ENCODE results near the gene B3GALNT2.

B3GALNT2 gene

GRCh38 chr1:235504122-235504493 is at the start of gene B3GALNT2:
Gene B3GALNT2 (minus strand): TSS chr1:235504452. CDS start chr1:235504252, 200 bp downstream.
- peak within 1 kb of the TSS; percentile 90 for H3K4me2 ChIP-seq (ENCODE audit: low read depth, low read length, poor library complexity, severe bottlenecking)
- no peaks in the 10 kb centered on the region for H4K20me1 ChIP-seq (ENCODE audit: low read depth, low read length)
- TF ChIP-seq CTCF (IDR thresholded peaks at IDR 0.05; ENCODE audit: insufficient read depth, low read length, poor library complexity, severe bottlenecking) (no peak), EZH2phosphoT487 (conservative IDR thresholded peaks at IDR 0.05; ENCODE audit: low read length) (no peak)
- H3K9ac ChIP-seq (ENCODE audit: low read length), result peak within 1 kb of the TSS; percentile 78
- no peaks in the 10 kb centered on the region for H3K27me3 ChIP-seq (ENCODE audit: low read length)
- no peaks in the 10 kb centered on the region for H3K79me2 ChIP-seq (ENCODE audit: insufficient read depth, low read length)
- H3K4me3 ChIP-seq (ENCODE audit: insufficient read depth, low read length, poor library complexity, severe bottlenecking), result peak within 1 kb of the TSS; percentile 71
- no peaks in the 10 kb centered on the region for H3K36me3 ChIP-seq (ENCODE audit: low read length)
- H3F3A ChIP-seq (ENCODE audit: insufficient read depth), result peaks cover 9% of the 10 kb centered on the region; the same call in 1 of the 2 replicates
- H2AFZ ChIP-seq (ENCODE audit: low read depth, low read length, severe bottlenecking), result peak within 1 kb of the TSS; percentile 92
- no peaks in the 10 kb centered on the region for H3K9me3 ChIP-seq (ENCODE audit: insufficient read depth, low read length)
- no peaks in the 10 kb centered on the region for H3K9me2 ChIP-seq (replicated peaks; ENCODE audit: insufficient read depth, low read length)
- H3K27ac ChIP-seq (ENCODE audit: low read depth, low read length), result peak within 1 kb of the TSS; percentile 44

GRCh38 chr1:235553112-235553551 is 48.9 kb upstream of the B3GALNT2 start:
- Histone ChIP-seq H3F3A (ENCODE audit: insufficient read depth) (no peaks in the 10 kb centered on the region), H3K36me3 (ENCODE audit: low read length) (no peaks in the 10 kb centered on the region), H4K20me1 (ENCODE audit: low read depth, low read length) (no peaks in the 10 kb centered on the region), H3K9me2 (replicated peaks; ENCODE audit: insufficient read depth, low read length) (no peaks in the 10 kb centered on the region), H3K9me3 (ENCODE audit: insufficient read depth, low read length) (no peaks in the 10 kb centered on the region), H3K79me2 (ENCODE audit: insufficient read depth, low read length) (no peaks in the 10 kb centered on the region), H3K9ac (ENCODE audit: low read length) (no peak overlapping the region), H3K27ac (ENCODE audit: low read depth, low read length) (no peak overlapping the region), H3K4me3 (ENCODE audit: insufficient read depth, low read length, poor library complexity, severe bottlenecking) (no peak overlapping the region), H3K27me3 (ENCODE audit: low read length) (no peaks in the 10 kb centered on the region), H3K4me2 (ENCODE audit: low read depth, low read length, poor library complexity, severe bottlenecking) (no peak overlapping the region), H2AFZ (ENCODE audit: low read depth, low read length, severe bottlenecking) (no peak overlapping the region)
- TF ChIP-seq CTCF (IDR thresholded peaks at IDR 0.05; ENCODE audit: insufficient read depth, low read length, poor library complexity, severe bottlenecking) (no peak), EZH2phosphoT487 (conservative IDR thresholded peaks at IDR 0.05; ENCODE audit: low read length) (no peak)

- Histone ChIP-seq H3K9me3 (ENCODE audit: insufficient read depth, low read length) (no peaks in the 10 kb centered on the region), H3K27me3 (ENCODE audit: low read length) (no peaks in the 10 kb centered on the region), H3K4me3 (ENCODE audit: insufficient read depth, low read length, poor library complexity, severe bottlenecking) (no peak overlapping the region), H3K4me2 (ENCODE audit: low read depth, low read length, poor library complexity, severe bottlenecking) (no peak overlapping the region), H3K36me3 (ENCODE audit: low read length) (no peaks in the 10 kb centered on the region), H3K9me2 (replicated peaks; ENCODE audit: insufficient read depth, low read length) (no peaks in the 10 kb centered on the region), H3K27ac (ENCODE audit: low read depth, low read length) (no peak overlapping the region), H4K20me1 (ENCODE audit: low read depth, low read length) (no peaks in the 10 kb centered on the region), H3K9ac (ENCODE audit: low read length) (no peak overlapping the region), H3F3A (ENCODE audit: insufficient read depth) (no peaks in the 10 kb centered on the region), H2AFZ (ENCODE audit: low read depth, low read length, severe bottlenecking) (no peak overlapping the region), H3K79me2 (ENCODE audit: insufficient read depth, low read length) (no peaks in the 10 kb centered on the region)
- TF ChIP-seq CTCF (IDR thresholded peaks at IDR 0.05; ENCODE audit: insufficient read depth, low read length, poor library complexity, severe bottlenecking), result no peak
- TF ChIP-seq EZH2phosphoT487 (conservative IDR thresholded peaks at IDR 0.05; ENCODE audit: low read length), result no peak
Observed at GRCh38 chr1:235552146-235552716, 48.0 kb upstream of the B3GALNT2 start.
